Skeletal muscle satellite cell (primary cell): ENCODE data around the gene LRRC4.

ENCODE experiments used
- H3K27me3 ChIP-seq: 2 replicates; pipeline ENCODE4 v1.7.0; 2013; ENCODE audit warnings: low read length; ENCODE audit not compliant: control insufficient read depth, insufficient read depth
- H3K36me3 ChIP-seq: 2 replicates; pipeline ENCODE4 v1.7.0; 2013; ENCODE audit warnings: mild to moderate bottlenecking, control low read depth, low read length; ENCODE audit not compliant: insufficient read depth
- H3K4me1 ChIP-seq: 2 replicates; pipeline ENCODE4 v1.7.0; 2013; ENCODE audit warnings: low read length; ENCODE audit not compliant: control insufficient read depth, insufficient read depth
- H3K4me2 ChIP-seq: 2 replicates; pipeline ENCODE4 v1.7.0; 2013; ENCODE audit warnings: mild to moderate bottlenecking, low read length
- H3K4me3 ChIP-seq: 2 replicates; pipeline ENCODE4 v1.7.0; 2013; ENCODE audit warnings: low read length
- H3K9ac ChIP-seq: 2 replicates; pipeline ENCODE4 v1.7.0; 2013; ENCODE audit warnings: mild to moderate bottlenecking, low read depth, low read length, moderate library complexity
- H3K9me3 ChIP-seq: replicated peaks from 2 replicates; pipeline ENCODE4 v1.7.0; 2013; ENCODE audit warnings: mild to moderate bottlenecking, control low read depth, low read length

Gene LRRC4

GRCh38 chr7:128071376-128071775 is 40.1 kb upstream of the LRRC4 start:
- Histone ChIP-seq H3K4me2 (no peak overlapping the region), H3K27me3 (no peaks in the 10 kb centered on the region), H3K36me3 (peaks cover 19% of the 10 kb centered on the region), H3K4me1 (no peaks in the 10 kb centered on the region), H3K9ac (no peak overlapping the region), H3K4me3 (no peak overlapping the region), H3K9me3 (no peaks in the 10 kb centered on the region)

- H3K36me3 ChIP-seq, result peaks cover 16% of the 10 kb centered on the region
These were observed 38.4 kb upstream of the LRRC4 start for GRCh38 chr7:128069373-128070364.

DNA sequence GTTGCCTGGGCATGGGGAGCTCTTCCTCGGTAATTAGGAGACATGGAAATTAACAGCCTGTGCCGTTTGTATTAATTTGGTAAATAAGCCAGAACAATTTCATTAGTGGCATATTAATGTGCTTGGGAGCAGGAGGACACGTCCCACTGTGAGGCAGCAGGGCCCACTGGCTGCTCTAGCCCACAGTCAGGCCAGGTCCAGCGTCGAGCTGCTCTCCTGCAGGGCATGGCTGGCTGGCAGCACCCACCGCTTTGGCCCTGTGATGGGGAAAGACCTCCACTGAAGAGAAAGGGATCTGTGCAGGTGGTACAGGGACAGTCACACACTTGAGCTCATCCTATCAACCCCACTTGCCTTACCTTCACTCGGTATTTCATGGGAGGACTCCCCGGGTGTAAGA is 37.5 kb upstream of the LRRC4 start:
- Histone ChIP-seq H3K9me3 (no peaks in the 10 kb centered on the region), H3K4me3 (no peak overlapping the region), H3K4me1 (no peaks in the 10 kb centered on the region), H3K27me3 (no peaks in the 10 kb centered on the region), H3K4me2 (no peak overlapping the region), H3K9ac (no peak overlapping the region), H3K36me3 (peaks cover 16% of the 10 kb centered on the region)

More at GRCh38 chr7:128069373-128070364, 38.4 kb upstream of the LRRC4 start:
- no peaks in the 10 kb centered on the region for H3K9me3 ChIP-seq
- H3K4me2 ChIP-seq, result no peak overlapping the region
- H3K4me1 ChIP-seq, result no peaks in the 10 kb centered on the region
- no peaks in the 10 kb centered on the region for H3K27me3 ChIP-seq
- H3K9ac ChIP-seq, result no peak overlapping the region
- no peak overlapping the region for H3K4me3 ChIP-seq

- no peaks in the 10 kb centered on the region for H3K9me3 ChIP-seq
- peaks cover 16% of the 10 kb centered on the region for H3K36me3 ChIP-seq
- H3K27me3 ChIP-seq, result no peaks in the 10 kb centered on the region
- H3K4me3 ChIP-seq, result no peak overlapping the region
- no peak overlapping the region for H3K9ac ChIP-seq
- H3K4me1 ChIP-seq, result peaks cover 4% of the 10 kb centered on the region
- no peak overlapping the region for H3K4me2 ChIP-seq
These were observed 36.7 kb upstream of the LRRC4 start for GRCh38 chr7:128067983-128068382.

DNA sequence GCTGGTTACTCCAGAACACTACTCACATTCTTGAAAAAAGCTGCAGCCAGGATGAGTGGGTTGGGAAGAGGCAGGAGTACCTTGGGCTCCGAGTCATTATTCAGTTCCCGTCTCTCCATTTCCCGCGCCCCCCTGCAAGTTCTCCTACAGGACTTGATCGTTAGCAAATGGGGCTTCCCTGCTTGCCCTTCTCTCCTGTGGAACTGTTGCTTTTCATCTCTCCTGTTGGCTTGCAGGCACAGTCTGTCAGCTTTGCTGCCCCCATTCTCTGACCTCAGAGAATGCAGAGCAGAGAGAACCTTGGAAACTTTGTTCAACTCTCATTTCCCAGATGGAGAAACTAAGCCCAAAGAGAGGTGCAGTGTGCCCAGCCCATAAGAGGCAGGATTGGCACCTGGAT is 35.6 kb upstream of the LRRC4 start:
- Histone ChIP-seq H3K27me3 (no peaks in the 10 kb centered on the region), H3K9ac (no peak overlapping the region), H3K4me3 (no peak overlapping the region), H3K9me3 (no peaks in the 10 kb centered on the region), H3K36me3 (peaks cover 13% of the 10 kb centered on the region), H3K4me2 (no peak overlapping the region), H3K4me1 (peaks cover 8% of the 10 kb centered on the region)

DNA sequence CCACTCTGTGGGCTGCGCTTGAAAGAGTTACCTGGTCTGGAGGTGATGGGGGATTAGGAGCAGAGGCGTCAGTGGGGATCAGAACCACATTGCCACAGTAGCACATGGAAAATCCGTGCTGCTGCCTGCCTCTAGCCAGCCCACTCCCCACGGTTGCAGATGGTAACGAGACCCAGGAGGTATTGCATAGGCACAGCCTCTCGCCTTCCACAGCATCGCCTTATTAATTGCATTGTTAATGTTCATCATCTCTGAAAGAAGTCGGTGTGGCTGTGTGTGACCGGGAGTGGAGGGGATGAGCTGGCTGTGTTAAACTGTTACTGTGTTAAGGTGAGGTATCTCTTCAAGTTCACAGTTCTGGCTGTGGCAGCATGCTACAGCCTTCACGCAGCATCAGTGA is 35.2 kb upstream of the LRRC4 start:
- H3K4me1 ChIP-seq, result peaks cover 8% of the 10 kb centered on the region
- H3K36me3 ChIP-seq, result peaks cover 10% of the 10 kb centered on the region
- no peaks in the 10 kb centered on the region for H3K27me3 ChIP-seq
- no peak overlapping the region for H3K4me3 ChIP-seq
- no peak overlapping the region for H3K9ac ChIP-seq
- H3K9me3 ChIP-seq, result no peaks in the 10 kb centered on the region
- no peak overlapping the region for H3K4me2 ChIP-seq

GRCh38 chr7:128065872-128066271 is 34.6 kb upstream of the LRRC4 start:
- H3K9me3 ChIP-seq, result no peaks in the 10 kb centered on the region
- H3K4me3 ChIP-seq, result no peak overlapping the region
- H3K9ac ChIP-seq, result no peak overlapping the region
- peaks cover 8% of the 10 kb centered on the region for H3K4me1 ChIP-seq
- no peak overlapping the region for H3K4me2 ChIP-seq
- H3K36me3 ChIP-seq, result peaks cover 10% of the 10 kb centered on the region
- no peaks in the 10 kb centered on the region for H3K27me3 ChIP-seq

DNA sequence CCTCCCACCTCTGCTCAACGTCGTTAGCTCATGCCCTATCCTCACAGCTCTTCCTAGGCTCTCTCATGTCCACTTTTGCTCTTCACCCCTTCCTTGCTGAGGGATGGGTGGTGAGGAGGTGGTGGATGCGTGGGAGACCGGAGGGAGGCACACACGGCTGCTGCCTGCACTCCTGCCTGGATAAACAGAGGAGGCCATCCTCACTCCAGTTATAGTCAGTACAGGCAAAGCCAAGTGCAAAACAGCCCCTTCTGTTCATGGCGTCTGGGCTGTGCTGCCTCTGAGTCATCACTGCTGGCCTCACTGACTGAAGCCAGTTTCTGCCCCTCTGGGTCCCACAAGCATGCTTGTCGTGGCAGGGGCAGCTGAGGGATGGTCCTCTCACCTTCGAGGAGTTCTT is 31.9 kb upstream of the LRRC4 start:
- Histone ChIP-seq H3K4me1 (peaks cover 8% of the 10 kb centered on the region), H3K9me3 (no peaks in the 10 kb centered on the region), H3K9ac (no peak overlapping the region), H3K4me2 (no peak overlapping the region), H3K4me3 (no peak overlapping the region), H3K36me3 (peaks cover 13% of the 10 kb centered on the region), H3K27me3 (no peaks in the 10 kb centered on the region)

DNA sequence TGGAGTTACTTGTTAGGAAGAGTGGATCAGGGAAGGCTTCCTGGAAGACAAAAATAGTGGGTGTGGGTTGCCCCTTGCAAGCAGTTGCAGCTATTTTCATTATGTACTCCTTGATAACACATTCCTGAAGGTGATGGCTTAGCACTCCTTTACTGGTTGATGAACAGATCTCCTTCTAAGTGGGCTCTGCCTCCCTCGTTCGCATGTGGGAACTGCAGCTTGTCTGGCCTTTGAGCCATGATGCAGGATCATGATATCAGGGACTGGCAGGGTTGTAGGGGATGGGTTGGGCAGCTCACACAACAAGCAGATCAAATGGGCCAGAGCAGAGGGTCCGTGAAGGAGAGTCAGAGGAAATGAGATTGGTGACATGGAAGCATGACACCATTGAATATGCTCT is 28.8 kb upstream of the LRRC4 start:
- Histone ChIP-seq H3K9ac (no peak overlapping the region), H3K4me2 (no peak overlapping the region), H3K9me3 (no peaks in the 10 kb centered on the region), H3K27me3 (no peaks in the 10 kb centered on the region), H3K36me3 (peaks cover 14% of the 10 kb centered on the region), H3K4me3 (no peak overlapping the region), H3K4me1 (peaks cover 31% of the 10 kb centered on the region)

DNA sequence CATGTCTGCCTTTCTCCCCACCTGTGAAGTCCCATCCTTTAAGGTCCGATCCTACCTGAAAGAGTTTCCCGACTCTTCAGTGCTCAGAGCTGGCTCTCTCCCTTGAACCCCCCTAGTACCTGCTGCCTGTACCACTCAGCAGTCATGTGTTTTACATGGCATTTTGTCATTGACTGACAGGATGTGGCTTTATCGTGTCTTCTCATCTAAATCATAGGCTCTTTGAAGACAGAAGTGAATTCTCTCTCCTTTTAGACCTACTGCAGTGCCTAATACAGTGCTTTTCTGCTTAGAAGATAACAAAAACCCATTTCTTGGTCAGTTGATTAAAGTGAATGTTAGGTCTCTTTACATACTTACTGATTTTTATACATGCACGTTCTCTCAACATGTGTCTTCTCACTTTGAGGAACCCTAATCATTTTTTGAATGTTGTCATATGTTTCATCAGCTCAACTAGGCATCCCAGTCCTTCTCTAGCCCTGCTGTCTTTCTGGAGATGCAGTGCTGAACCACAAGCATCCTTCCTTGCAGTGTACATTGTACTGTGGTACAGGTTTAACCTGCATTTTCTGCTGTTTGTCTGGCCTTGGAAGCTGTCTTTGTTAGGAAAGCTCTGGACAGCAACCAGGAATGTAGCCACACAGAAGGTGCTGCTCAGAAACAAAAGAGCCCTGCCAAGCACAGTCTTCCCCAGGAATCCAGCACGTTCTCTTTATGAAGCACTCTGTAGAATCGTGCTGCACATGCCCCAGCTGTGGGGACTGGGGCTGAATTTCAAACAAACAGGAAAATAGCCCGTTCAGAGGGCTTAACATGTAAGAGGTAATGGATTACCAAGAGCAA is 28.1 kb upstream of the LRRC4 start:
- Histone ChIP-seq H3K36me3 (peaks cover 14% of the 10 kb centered on the region), H3K9ac (no peak overlapping the region), H3K4me2 (no peak overlapping the region), H3K9me3 (no peaks in the 10 kb centered on the region), H3K4me3 (no peak overlapping the region), H3K27me3 (no peaks in the 10 kb centered on the region), H3K4me1 (peaks cover 31% of the 10 kb centered on the region)

- Histone ChIP-seq H3K4me2 (no peak overlapping the region), H3K9me3 (no peaks in the 10 kb centered on the region), H3K27me3 (no peaks in the 10 kb centered on the region), H3K4me3 (no peak overlapping the region), H3K4me1 (peaks cover 30% of the 10 kb centered on the region), H3K9ac (no peak overlapping the region), H3K36me3 (peaks cover 19% of the 10 kb centered on the region)
These were observed 26.7 kb upstream of the LRRC4 start for GRCh38 chr7:128057909-128058308.
